Measurements from ENCODE around the gene XPO5. TPM values are rescaled to one million over a fixed set of nuclear protein-coding genes. Genes with fewer than 3 reads are reported as not detected.

XPO5 gene
- total and polyA plus RNA-seq, 7 donors = 3.0 to 53.7 (median 13.7) TPM

- Histone ChIP-seq H3K27me3 (no peaks in the 10 kb centered on the region), H3K36me3 (peaks cover 0 to 11% (median 0%) of the 10 kb centered on the region in 4 donors), H3K27ac (peak overlapping the region in 1 of 4 donors; percentile 16), H3K9me3 (no peaks in the 10 kb centered on the region), H3K4me3 (no peak overlapping the region), H3K4me1 (peaks cover 0 to 40% (median 27%) of the 10 kb centered on the region in 4 donors)
- no peak for TF ChIP-seq EP300 (IDR thresholded peaks at IDR 0.05)
- no peak for TF ChIP-seq POLR2AphosphoS5 (IDR thresholded peaks at IDR 0.05)
- TF ChIP-seq CTCF (IDR thresholded peaks at IDR 0.05) = no peak
- no peak for TF ChIP-seq POLR2A (IDR thresholded peaks at IDR 0.05)
- WGBS, 2 donors = 91 to 95% methylated on average over 12 of the region's 12 CpGs
- intact Hi-C loops (cut with DNase I) = no loop called here
- DNase-seq = no peak
These were observed 86.4 kb downstream of the XPO5 start for GRCh38 chr6:43489277-43490072.

- Histone ChIP-seq H3K36me3 (peaks cover 0 to 11% (median 0%) of the 10 kb centered on the region in 4 donors), H3K27me3 (no peaks in the 10 kb centered on the region), H3K4me1 (peaks cover 0 to 35% (median 24%) of the 10 kb centered on the region in 4 donors), H3K9me3 (no peaks in the 10 kb centered on the region), H3K4me3 (no peak overlapping the region), H3K27ac (no peak overlapping the region)
- TF ChIP-seq CTCF (IDR thresholded peaks at IDR 0.05) (no peak), EP300 (IDR thresholded peaks at IDR 0.05) (no peak), POLR2AphosphoS5 (IDR thresholded peaks at IDR 0.05) (no peak), POLR2A (IDR thresholded peaks at IDR 0.05) (no peak)
- WGBS, 2 donors = 80 to 87% methylated on average over 4 of the region's 4 CpGs
- no peak for DNase-seq
- intact Hi-C loops (cut with DNase I) = no loop called here
These were observed 87.1 kb downstream of the XPO5 start for GRCh38 chr6:43488667-43489276.

- DNase-seq = no peak
- no peak overlapping the region for H3K27ac ChIP-seq
- intact Hi-C loops (cut with DNase I) = no loop called here
These were observed 94.1 kb downstream of the XPO5 start for GRCh38 chr6:43481591-43482236.

GRCh38 chr6:43481075-43481474, 94.8 kb downstream of the XPO5 start:
- H3K4me3 ChIP-seq = no peak overlapping the region
- WGBS, 2 donors = 95% methylated on average over 2 of the region's 2 CpGs
- H3K9me3 ChIP-seq = no peaks in the 10 kb centered on the region
- peaks cover 0 to 7% (median 0%) of the 10 kb centered on the region in 4 donors for H3K36me3 ChIP-seq
- no peaks in the 10 kb centered on the region for H3K27me3 ChIP-seq
- H3K4me1 ChIP-seq = peaks cover 0 to 32% (median 20%) of the 10 kb centered on the region in 4 donors
- no peak for DNase-seq
- TF ChIP-seq CTCF (IDR thresholded peaks at IDR 0.05) (no peak), POLR2AphosphoS5 (IDR thresholded peaks at IDR 0.05) (no peak), POLR2A (IDR thresholded peaks at IDR 0.05) (no peak), EP300 (IDR thresholded peaks at IDR 0.05) (no peak)
- intact Hi-C loops (cut with DNase I) = no loop called here
- H3K27ac ChIP-seq = no peak overlapping the region

More at GRCh38 chr6:43481591-43482236, 94.1 kb downstream of the XPO5 start:
- Histone ChIP-seq H3K4me3 (no peak overlapping the region), H3K4me1 (peaks cover 0 to 31% (median 20%) of the 10 kb centered on the region in 4 donors), H3K9me3 (no peaks in the 10 kb centered on the region), H3K27me3 (no peaks in the 10 kb centered on the region), H3K36me3 (peaks cover 0 to 7% (median 0%) of the 10 kb centered on the region in 4 donors)
- TF ChIP-seq EP300 (IDR thresholded peaks at IDR 0.05) = no peak
- TF ChIP-seq POLR2AphosphoS5 (IDR thresholded peaks at IDR 0.05) = no peak
- TF ChIP-seq POLR2A (IDR thresholded peaks at IDR 0.05) = no peak
- 93 to 94% methylated on average over 11 of the region's 11 CpGs for WGBS, 2 donors

- TF ChIP-seq EP300 (IDR thresholded peaks at IDR 0.05) (no peak), POLR2A (IDR thresholded peaks at IDR 0.05) (no peak), POLR2AphosphoS5 (IDR thresholded peaks at IDR 0.05) (no peak), CTCF (IDR thresholded peaks at IDR 0.05) (no peak)
- no peak for DNase-seq
- Histone ChIP-seq H3K4me1 (peaks cover 0 to 32% (median 20%) of the 10 kb centered on the region in 4 donors), H3K27ac (peak overlapping the region; percentile 69 to 87 (median 85)), H3K9me3 (no peaks in the 10 kb centered on the region), H3K36me3 (no peaks in the 10 kb centered on the region), H3K4me3 (peak overlapping the region; percentile 59 to 82 (median 80)), H3K27me3 (no peaks in the 10 kb centered on the region)
- intact Hi-C loops (cut with DNase I) = no loop called here
- 5 to 22% methylated on average over 3 of the region's 3 CpGs for WGBS, 2 donors
These were observed 97.8 kb downstream of the XPO5 start for GRCh38 chr6:43478008-43478372.

Data from sigmoid colon (tissue), 7 donors.